HCT116 (cell line): Measurements from ENCODE around the gene GALNT16. TPM values are rescaled to one million over a fixed set of nuclear protein-coding genes. Genes with fewer than 3 reads are reported as not detected.

Experiments used
- ATAC-seq: fragments of 200-7000 bp; cut with Tn5 transposase; 2 replicates; pipeline ENCODE4 v1.9.1; 2020; ENCODE audit warnings: mild to moderate bottlenecking, moderate library complexity
- BruUV-seq: library from RNA; stranded (reverse); fragments of 400-500 nt; replicated peaks from 2 replicates; lab custom pipeline; 2021; lab: Mats Ljungman, UMichigan
- CTCF ChIA-PET: fragments of 300-600 bp; sonication (Branson Sonifier 250); formaldehyde crosslinking; loops from one replicate; lab custom pipeline; 2021; ENCODE audit warnings: antibody characterized with exemption; lab: Charles Lee
- POLR2A ChIA-PET: fragments of 300-600, 350-600 bp; sonication (Branson Sonifier 250); formaldehyde crosslinking; loops from one replicate; lab custom pipeline; 2021; ENCODE audit warnings: antibody characterized with exemption; lab: Charles Lee
- RAD21 ChIA-PET, 2 experiments: fragments of 300-600 bp; sonication (Branson Sonifier 250); formaldehyde crosslinking; loops; one replicate each; lab custom pipeline; 2023; ENCODE audit warnings: low total read pairs in 2 of 2; ENCODE audit not compliant: uncharacterized antibody in 2 of 2, unreplicated experiment in 2 of 2, low non-redundant PET in 1 of 2; lab: Charles Lee
- DNase-seq: peaks from one replicate; pipeline ENCODE4 v3.0.0-alpha.2; 2010; ENCODE audit warnings: low read depth, low spot score
- H2AFZ ChIP-seq: fragments of 200-600 bp; shearing (Covaris generic), sonication (generic); 2 replicates; pipeline ENCODE4 v1.6.1; 2017; ENCODE audit warnings: low read depth, mixed run types, mixed read lengths, antibody characterized with exemption, low read length; ENCODE audit not compliant: poor library complexity, severe bottlenecking
- H3K27ac ChIP-seq: 2 replicates; pipeline ENCODE4 v1.5.1; 2012; ENCODE audit warnings: low read depth, low read length
- H3K27me3 ChIP-seq: fragments of 200-600 bp; sonication (generic); 2 replicates; pipeline ENCODE4 v1.6.1; 2016; ENCODE audit warnings: mixed run types, low read length, mixed read lengths; ENCODE audit not compliant: insufficient read depth
- H3K36me3 ChIP-seq, 2 experiments: fragments of 200-500 bp in 1 of 2; fragments of 200-600 bp in 1 of 2; sonication (Bioruptor generic) in 1 of 2; sonication (generic) in 1 of 2; 2 replicates each; pipeline versions ENCODE4 v1.5.1 to v1.6.1; 2014 to 2016; ENCODE audit warnings: low read length in 2 of 2, inconsistent platforms in 1 of 2, mixed read lengths in 1 of 2, mixed run types in 1 of 2; ENCODE audit not compliant: insufficient read depth in 2 of 2, control insufficient read depth in 1 of 2
- H3K4me1 ChIP-seq, 2 experiments: fragments of 200-600 bp in 1 of 2; sonication (generic) in 1 of 2; 2 replicates each; pipeline versions ENCODE4 v1.5.1 to v1.6.1; 2012 to 2017; ENCODE audit warnings: low read length in 2 of 2, inconsistent platforms in 1 of 2, mild to moderate bottlenecking in 1 of 2, mixed read lengths in 1 of 2, mixed run types in 1 of 2, moderate library complexity in 1 of 2; ENCODE audit not compliant: insufficient read depth in 2 of 2, control insufficient read depth in 1 of 2
- H3K4me2 ChIP-seq: fragments of 200-600 bp; sonication (generic); 2 replicates; pipeline ENCODE4 v1.6.1; 2017; ENCODE audit warnings: mixed run types, low read length, mixed read lengths
- H3K4me3 ChIP-seq, 2 experiments: fragments of 200-600 bp in 1 of 2; sonication (generic) in 1 of 2; replicated peaks in 1 of 2; 2 replicates each; pipeline ENCODE4 v1.5.1; 2011 to 2016; ENCODE audit warnings: low read length in 2 of 2, control low read depth in 1 of 2, low read depth in 1 of 2, mild to moderate bottlenecking in 1 of 2, mixed read lengths in 1 of 2, mixed run types in 1 of 2
- H3K79me2 ChIP-seq: fragments of 200-600 bp; sonication (generic); 2 replicates; pipeline ENCODE4 v1.6.1; 2017; ENCODE audit warnings: mild to moderate bottlenecking, mixed run types, low read length, moderate library complexity, mixed read lengths; ENCODE audit not compliant: insufficient read depth
- H3K9ac ChIP-seq: fragments of 200-600 bp; sonication (generic); 2 replicates; pipeline ENCODE4 v1.6.1; 2016; ENCODE audit warnings: low read length, mixed read lengths
- H3K9me2 ChIP-seq: fragments of 200-600 bp; sonication (generic), shearing (Covaris generic); 2 replicates; pipeline ENCODE4 v1.6.1; 2017; ENCODE audit warnings: mixed run types, mild to moderate bottlenecking, moderate library complexity; ENCODE audit not compliant: insufficient read depth
- H3K9me3 ChIP-seq, 2 experiments: fragments of 200-500 bp in 1 of 2; fragments of 200-600 bp in 1 of 2; sonication (Bioruptor generic) in 1 of 2; sonication (generic) in 1 of 2; 2 replicates each; pipeline ENCODE4 v1.6.1; 2014 to 2017; ENCODE audit warnings: low read length in 2 of 2, mixed read lengths in 2 of 2, inconsistent platforms in 1 of 2, low read depth in 1 of 2, mild to moderate bottlenecking in 1 of 2, mixed run types in 1 of 2, moderate library complexity in 1 of 2; ENCODE audit not compliant: control insufficient read depth in 1 of 2, insufficient read depth in 1 of 2
- H4K20me1 ChIP-seq: fragments of 200-600 bp; sonication (generic), shearing (Covaris generic); 2 replicates; pipeline ENCODE4 v1.6.1; 2017; ENCODE audit warnings: mixed run types, mild to moderate bottlenecking, moderate library complexity; ENCODE audit not compliant: insufficient read depth
- CBX3 ChIP-seq: IDR thresholded peaks from 2 replicates; pipeline ENCODE4 v1.6.1; 2012; ENCODE audit warnings: low read depth
- CEBPB ChIP-seq: IDR thresholded peaks from 2 replicates; pipeline ENCODE4 v1.6.1; 2012; ENCODE audit warnings: low read depth
- EGR1 ChIP-seq: IDR thresholded peaks from 2 replicates; pipeline ENCODE4 v1.6.1; 2012; ENCODE audit warnings: low read depth
- ELF1 ChIP-seq: IDR thresholded peaks from 2 replicates; pipeline ENCODE4 v1.6.1; 2012; ENCODE audit warnings: low read depth, borderline replicate concordance
- FOSL1 ChIP-seq: IDR thresholded peaks from 2 replicates; pipeline ENCODE4 v1.6.1; 2012; ENCODE audit warnings: low read depth
- JUND ChIP-seq: IDR thresholded peaks from 2 replicates; pipeline ENCODE4 v1.6.1; 2012
- POLR2A ChIP-seq: IDR thresholded peaks from 2 replicates; pipeline ENCODE4 v1.7.0; 2011; ENCODE audit warnings: borderline replicate concordance; ENCODE audit not compliant: insufficient read depth, insufficient read length; ENCODE audit errors: extremely low read depth
- POLR2AphosphoS5 ChIP-seq: IDR thresholded peaks from 2 replicates; pipeline ENCODE4 v1.6.1; 2011; ENCODE audit warnings: mild to moderate bottlenecking, low read depth, low read length, moderate library complexity
- RAD21 ChIP-seq: IDR thresholded peaks from 2 replicates; pipeline ENCODE4 v1.6.1; 2012; ENCODE audit warnings: low read depth, mild to moderate bottlenecking
- SIN3A ChIP-seq: IDR thresholded peaks from 2 replicates; pipeline ENCODE4 v1.6.1; 2012; ENCODE audit warnings: low read depth
- SRF ChIP-seq: IDR thresholded peaks from 2 replicates; pipeline ENCODE4 v1.6.1; 2012; ENCODE audit warnings: low read depth
- TCF7L2 ChIP-seq: IDR thresholded peaks from 2 replicates; pipeline ENCODE4 v1.7.0; 2011; ENCODE audit warnings: borderline replicate concordance, inconsistent platforms; ENCODE audit not compliant: insufficient read depth, insufficient read length; ENCODE audit errors: extremely low read depth
- YY1 ChIP-seq: IDR thresholded peaks from 2 replicates; pipeline ENCODE4 v1.6.1; 2011; ENCODE audit warnings: low read length, low read depth, moderate library complexity, mild to moderate bottlenecking; ENCODE audit not compliant: insufficient replicate concordance; ENCODE audit errors: extremely low read depth
- ZFX ChIP-seq: fragments of 450-650 bp; IDR thresholded peaks from 2 replicates; pipeline ENCODE4 v1.6.1; 2017
- intact Hi-C: fragments of 100-400 bp; cut with micrococcal nuclease; formaldehyde crosslinking; loops from 2 replicates; pipeline ENCODE4 v1.10.0; 2022
- total RNA-seq: library from RNA; stranded (reverse); gene quantifications from one replicate; pipeline ENCODE4 v1.2.1, GENCODE V29; 2021; ENCODE audit not compliant: unreplicated experiment
- TF ChIP-seq, protein P1 (sequence below), 3 experiments: fragments of 200-600 bp in 1 of 3; sonication (generic) in 1 of 3; IDR thresholded peaks in 2 of 3; conservative IDR thresholded peaks in 1 of 3; 2 replicates each; pipeline ENCODE4 v1.5.1; 2012 to 2017; ENCODE audit warnings: low read depth in 2 of 3, low read length in 2 of 3, antibody characterized with exemption in 1 of 3, borderline replicate concordance in 1 of 3, control low read depth in 1 of 3, mild to moderate bottlenecking in 1 of 3, mixed read lengths in 1 of 3, mixed run types in 1 of 3, moderate library complexity in 1 of 3; ENCODE audit not compliant: insufficient read depth in 1 of 3
- TF ChIP-seq, protein P2 (sequence below): IDR thresholded peaks from 2 replicates; pipeline ENCODE4 v1.6.1; 2012
- TF ChIP-seq, protein P3 (sequence below): IDR thresholded peaks from 2 replicates; pipeline ENCODE4 v1.6.1; 2011; ENCODE audit warnings: mild to moderate bottlenecking, low read length, moderate library complexity; ENCODE audit not compliant: insufficient replicate concordance; ENCODE audit errors: extremely low read depth

The GALNT16 gene
- total RNA-seq, 1 experiment from 2014 or later = 0.32 TPM

DNA sequence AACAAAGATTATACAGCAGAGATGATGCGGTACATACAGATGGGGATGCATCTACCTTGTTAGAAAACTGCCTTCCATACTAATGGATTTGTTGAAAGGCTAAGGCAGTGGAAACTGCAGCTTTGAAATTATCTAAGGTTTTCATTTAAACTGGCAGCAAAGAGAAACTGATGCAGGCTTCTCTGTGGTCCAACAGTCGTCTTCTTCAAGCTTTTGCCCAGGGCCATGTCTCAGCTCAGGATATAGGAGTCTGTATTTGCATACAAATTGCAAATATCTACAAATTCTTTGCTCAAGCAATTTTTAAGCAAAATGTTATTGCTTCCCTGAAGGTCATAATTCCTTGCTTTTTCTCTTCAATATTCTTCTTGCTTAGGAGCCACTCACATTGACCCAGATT is 104.4 kb downstream of the GALNT16 start (continued):
- TF ChIP-seq TCF7L2 (no peak), ELF1 (no peak), ZFX (no peak), SIN3A (no peak), FOSL1 (no peak)
- TF ChIP-seq, protein P1, sequence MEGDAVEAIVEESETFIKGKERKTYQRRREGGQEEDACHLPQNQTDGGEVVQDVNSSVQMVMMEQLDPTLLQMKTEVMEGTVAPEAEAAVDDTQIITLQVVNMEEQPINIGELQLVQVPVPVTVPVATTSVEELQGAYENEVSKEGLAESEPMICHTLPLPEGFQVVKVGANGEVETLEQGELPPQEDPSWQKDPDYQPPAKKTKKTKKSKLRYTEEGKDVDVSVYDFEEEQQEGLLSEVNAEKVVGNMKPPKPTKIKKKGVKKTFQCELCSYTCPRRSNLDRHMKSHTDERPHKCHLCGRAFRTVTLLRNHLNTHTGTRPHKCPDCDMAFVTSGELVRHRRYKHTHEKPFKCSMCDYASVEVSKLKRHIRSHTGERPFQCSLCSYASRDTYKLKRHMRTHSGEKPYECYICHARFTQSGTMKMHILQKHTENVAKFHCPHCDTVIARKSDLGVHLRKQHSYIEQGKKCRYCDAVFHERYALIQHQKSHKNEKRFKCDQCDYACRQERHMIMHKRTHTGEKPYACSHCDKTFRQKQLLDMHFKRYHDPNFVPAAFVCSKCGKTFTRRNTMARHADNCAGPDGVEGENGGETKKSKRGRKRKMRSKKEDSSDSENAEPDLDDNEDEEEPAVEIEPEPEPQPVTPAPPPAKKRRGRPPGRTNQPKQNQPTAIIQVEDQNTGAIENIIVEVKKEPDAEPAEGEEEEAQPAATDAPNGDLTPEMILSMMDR (IDR thresholded peaks at IDR 0.05 in 2 of 3, conservative IDR thresholded peaks at IDR 0.05 in 1 of 3; ENCODE audit: borderline replicate concordance in 1 of 3, insufficient read depth in 1 of 3, low read depth in 2 of 3, low read length in 2 of 3) = no peak
- TF ChIP-seq, all 23 proteins: peak for 0

DNA sequence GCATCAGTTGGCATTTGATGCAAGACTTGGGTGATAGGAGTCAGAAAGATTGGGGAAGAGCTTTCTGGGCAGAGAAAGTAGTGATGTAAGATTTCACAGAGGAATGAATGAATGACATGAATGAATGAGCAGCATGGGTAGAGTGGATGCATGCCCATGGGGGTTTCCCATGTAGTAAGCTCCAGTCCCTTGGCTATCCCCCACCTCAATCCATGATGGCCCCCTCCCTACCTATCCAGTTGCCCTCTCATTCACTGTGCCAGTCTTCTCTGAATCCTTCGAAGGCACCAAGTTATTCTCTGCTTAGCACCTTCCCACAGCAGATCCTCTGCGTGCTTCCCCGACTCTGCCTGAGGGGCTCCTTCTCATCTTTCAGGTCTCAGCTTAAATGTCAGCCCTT is 106.1 kb downstream of the GALNT16 start:
- no TSS peak for BruUV-seq
- ChIA-PET CTCF (no interaction called here), RAD21 (no interaction called here), POLR2A (no interaction called here)
- intact Hi-C loops = no loop called here
- no peaks in the 10 kb centered on the region for H4K20me1 ChIP-seq
- no peaks in the 10 kb centered on the region for H3K79me2 ChIP-seq
- H3K27me3 ChIP-seq = no peaks in the 10 kb centered on the region
- H3K27ac ChIP-seq = no peak overlapping the region
- H3K9me3 ChIP-seq = no peaks in the 10 kb centered on the region
- H2AFZ ChIP-seq = no peak overlapping the region
- no peaks in the 10 kb centered on the region for H3K36me3 ChIP-seq
- no peak overlapping the region for H3K9ac ChIP-seq
- DNase-seq (no peak), ATAC-seq (no peak)
- H3K4me1 ChIP-seq = no peaks in the 10 kb centered on the region
- no peaks in the 10 kb centered on the region for H3K9me2 ChIP-seq
- H3K4me2 ChIP-seq = no peak overlapping the region
- no peak overlapping the region for H3K4me3 ChIP-seq
- TF ChIP-seq, protein P2, sequence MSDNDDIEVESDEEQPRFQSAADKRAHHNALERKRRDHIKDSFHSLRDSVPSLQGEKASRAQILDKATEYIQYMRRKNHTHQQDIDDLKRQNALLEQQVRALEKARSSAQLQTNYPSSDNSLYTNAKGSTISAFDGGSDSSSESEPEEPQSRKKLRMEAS = no peak
- TF ChIP-seq CBX3 = no peak
- TF ChIP-seq POLR2AphosphoS5 = no peak
- TF ChIP-seq ELF1 = no peak
- no peak for TF ChIP-seq FOSL1
- TF ChIP-seq YY1 = no peak
- no peak for TF ChIP-seq EGR1
- no peak for TF ChIP-seq SIN3A
- TF ChIP-seq, protein P3, sequence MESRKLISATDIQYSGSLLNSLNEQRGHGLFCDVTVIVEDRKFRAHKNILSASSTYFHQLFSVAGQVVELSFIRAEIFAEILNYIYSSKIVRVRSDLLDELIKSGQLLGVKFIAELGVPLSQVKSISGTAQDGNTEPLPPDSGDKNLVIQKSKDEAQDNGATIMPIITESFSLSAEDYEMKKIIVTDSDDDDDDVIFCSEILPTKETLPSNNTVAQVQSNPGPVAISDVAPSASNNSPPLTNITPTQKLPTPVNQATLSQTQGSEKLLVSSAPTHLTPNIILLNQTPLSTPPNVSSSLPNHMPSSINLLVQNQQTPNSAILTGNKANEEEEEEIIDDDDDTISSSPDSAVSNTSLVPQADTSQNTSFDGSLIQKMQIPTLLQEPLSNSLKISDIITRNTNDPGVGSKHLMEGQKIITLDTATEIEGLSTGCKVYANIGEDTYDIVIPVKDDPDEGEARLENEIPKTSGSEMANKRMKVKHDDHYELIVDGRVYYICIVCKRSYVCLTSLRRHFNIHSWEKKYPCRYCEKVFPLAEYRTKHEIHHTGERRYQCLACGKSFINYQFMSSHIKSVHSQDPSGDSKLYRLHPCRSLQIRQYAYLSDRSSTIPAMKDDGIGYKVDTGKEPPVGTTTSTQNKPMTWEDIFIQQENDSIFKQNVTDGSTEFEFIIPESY = no peak
- TF ChIP-seq POLR2A = no peak
- no peak for TF ChIP-seq SRF
- no peak for TF ChIP-seq JUND
- no peak for TF ChIP-seq CEBPB
- TF ChIP-seq, protein P1 (IDR thresholded peaks at IDR 0.05 in 2 of 3, conservative IDR thresholded peaks at IDR 0.05 in 1 of 3; ENCODE audit: borderline replicate concordance in 1 of 3, insufficient read depth in 1 of 3, low read depth in 2 of 3, low read length in 2 of 3) = no peak
- no peak for TF ChIP-seq RAD21
- no peak for TF ChIP-seq ZFX
